GM12874 (cell line): ENCODE measurements around the gene MT2A.

Experiments
- CTCF ChIP-seq: IDR thresholded peaks from 2 replicates; pipeline ENCODE4 v1.5.1; 2011; ENCODE audit warnings: low read depth, mild to moderate bottlenecking, control low read depth, low read length, moderate library complexity; ENCODE audit not compliant: insufficient read depth

The MT2A gene

GRCh38 chr16:56615353-56615752, 7.0 kb downstream of the MT2A start:
- TF ChIP-seq CTCF = no peak

- TF ChIP-seq CTCF = no peak
Measured at GRCh38 chr16:56616608-56617211, 8.3 kb downstream of the MT2A start.

- no peak for TF ChIP-seq CTCF
Measured at GRCh38 chr16:56617212-56618085, 9.1 kb downstream of the MT2A start.

GRCh38 chr16:56618138-56618537, 9.8 kb downstream of the MT2A start:
- no peak for TF ChIP-seq CTCF

- no peak for TF ChIP-seq CTCF
Measured at GRCh38 chr16:56620339-56620897, 12.0 kb downstream of the MT2A start.

GRCh38 chr16:56623637-56624036, 15.3 kb downstream of the MT2A start:
- no peak for TF ChIP-seq CTCF

- no peak for TF ChIP-seq CTCF
Measured at GRCh38 chr16:56625140-56625942, 17.0 kb downstream of the MT2A start, which contains the start of gene MT1E. MT1E (plus strand) TSS chr16:56625781; CDS start chr16:56625852, 71 bp downstream.
